ENCODE results near the gene EFCAB13. TPM values are rescaled to one million over a fixed set of nuclear protein-coding genes. Genes with fewer than 3 reads are reported as not detected.
"Not testable (repeated sequence)": the region's sequence is repeated elsewhere in the genome, so short reads cannot be mapped to it uniquely, and the experiment has no call there.

Gene EFCAB13
- total RNA-seq, 4 donors from 2014 or later: 3.3 to 17.2 (median 6.2) TPM

DNA sequence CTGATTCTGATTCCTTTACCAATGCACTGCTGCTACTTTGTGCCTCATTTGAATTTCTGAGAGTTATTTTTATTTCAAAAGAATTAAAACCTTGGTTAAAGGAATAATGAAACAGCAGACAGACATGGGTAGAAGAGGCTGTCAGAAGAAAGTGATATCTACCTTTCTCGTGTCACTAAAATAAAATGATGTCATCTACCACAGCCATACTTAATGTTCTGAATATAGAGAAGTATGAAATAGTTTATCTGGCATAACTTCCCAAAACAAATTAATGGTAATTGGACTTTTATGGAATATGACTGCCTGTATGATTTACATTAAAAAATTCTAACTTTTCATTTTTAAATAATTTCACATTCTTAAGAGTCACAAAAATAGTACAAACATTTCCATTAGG lies 52.5 kb downstream of the EFCAB13 start:
- DNase-seq (ENCODE audit: low spot score): no peak
- TF ChIP-seq, protein P1, sequence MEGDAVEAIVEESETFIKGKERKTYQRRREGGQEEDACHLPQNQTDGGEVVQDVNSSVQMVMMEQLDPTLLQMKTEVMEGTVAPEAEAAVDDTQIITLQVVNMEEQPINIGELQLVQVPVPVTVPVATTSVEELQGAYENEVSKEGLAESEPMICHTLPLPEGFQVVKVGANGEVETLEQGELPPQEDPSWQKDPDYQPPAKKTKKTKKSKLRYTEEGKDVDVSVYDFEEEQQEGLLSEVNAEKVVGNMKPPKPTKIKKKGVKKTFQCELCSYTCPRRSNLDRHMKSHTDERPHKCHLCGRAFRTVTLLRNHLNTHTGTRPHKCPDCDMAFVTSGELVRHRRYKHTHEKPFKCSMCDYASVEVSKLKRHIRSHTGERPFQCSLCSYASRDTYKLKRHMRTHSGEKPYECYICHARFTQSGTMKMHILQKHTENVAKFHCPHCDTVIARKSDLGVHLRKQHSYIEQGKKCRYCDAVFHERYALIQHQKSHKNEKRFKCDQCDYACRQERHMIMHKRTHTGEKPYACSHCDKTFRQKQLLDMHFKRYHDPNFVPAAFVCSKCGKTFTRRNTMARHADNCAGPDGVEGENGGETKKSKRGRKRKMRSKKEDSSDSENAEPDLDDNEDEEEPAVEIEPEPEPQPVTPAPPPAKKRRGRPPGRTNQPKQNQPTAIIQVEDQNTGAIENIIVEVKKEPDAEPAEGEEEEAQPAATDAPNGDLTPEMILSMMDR (IDR thresholded peaks at IDR 0.05): no peak
- no peak for ATAC-seq (ENCODE audit: low FRiP score)

DNA sequence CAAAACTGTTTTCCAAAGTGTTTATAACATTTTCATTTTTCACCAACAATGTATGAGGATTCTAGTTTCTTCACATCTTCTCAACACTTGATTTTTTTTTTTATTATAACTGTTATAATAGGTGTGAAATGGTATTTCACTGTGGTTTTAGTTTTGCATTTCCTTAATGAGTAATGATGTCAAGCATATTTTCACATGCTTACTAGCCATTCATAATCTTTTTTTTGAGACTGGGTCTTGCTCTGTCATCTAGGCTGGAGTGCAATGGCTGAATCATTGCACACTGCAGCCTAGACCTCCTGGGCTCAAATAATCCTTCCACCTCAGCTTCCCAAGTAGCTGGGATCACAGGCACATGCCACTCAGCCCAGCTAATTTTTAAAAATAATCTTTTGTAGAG lies 65.1 kb downstream of the EFCAB13 start:
- TF ChIP-seq, protein P1 (IDR thresholded peaks at IDR 0.05): no peak
- DNase-seq (ENCODE audit: low spot score): no peak
- ATAC-seq (ENCODE audit: low FRiP score): no peak

DNA sequence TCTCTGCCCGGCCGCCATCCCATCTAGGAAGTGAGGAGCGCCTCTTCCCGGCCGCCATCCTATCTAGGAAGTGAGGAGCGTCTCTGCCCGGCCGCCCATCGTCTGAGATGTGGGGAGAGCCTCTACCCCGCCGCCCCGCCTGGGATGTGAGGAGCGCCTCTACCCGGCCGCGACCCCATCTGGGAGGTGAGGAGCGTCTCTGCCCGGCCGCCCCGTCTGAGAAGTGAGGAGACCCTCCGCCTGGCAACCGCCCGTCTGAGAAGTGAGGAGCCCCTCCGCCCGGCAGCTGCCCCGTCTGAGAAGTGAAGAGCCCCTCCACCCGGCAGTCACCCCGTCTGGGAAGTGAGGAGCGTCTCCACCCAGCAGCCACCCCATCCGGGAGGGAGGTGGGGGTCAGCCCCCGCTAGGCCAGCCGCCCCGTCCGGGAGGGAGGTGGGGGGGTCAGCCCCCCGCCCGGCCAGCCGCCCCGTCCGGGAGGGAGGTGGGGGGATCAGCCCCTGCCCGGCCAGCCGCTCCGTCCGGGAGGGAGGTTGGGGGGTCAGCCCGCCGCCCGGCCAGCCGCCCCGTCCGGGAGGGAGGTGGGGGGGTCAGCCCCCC lies 73.9 kb downstream of the EFCAB13 start:
- DNase-seq (ENCODE audit: low spot score): not testable (repeated sequence)

DNA sequence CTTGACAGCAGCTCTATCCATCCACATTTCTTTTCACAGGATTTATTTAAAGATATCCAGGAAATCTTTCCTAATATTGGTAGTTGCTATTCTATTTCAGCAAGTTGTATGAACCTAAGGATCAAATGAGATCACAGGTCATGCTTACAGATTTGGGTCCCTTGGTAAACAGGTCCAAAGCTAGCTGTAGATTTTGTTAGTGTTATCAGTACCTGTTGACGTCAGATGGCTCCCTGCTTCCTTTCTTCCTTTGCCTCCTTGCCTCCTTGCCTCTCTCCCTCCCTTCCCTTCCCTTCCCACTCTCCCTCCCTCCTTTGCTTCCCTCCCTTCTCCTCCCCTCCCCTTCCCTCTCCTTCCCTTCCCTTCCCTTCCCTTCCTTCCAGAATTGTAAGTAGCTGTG lies 76.6 kb downstream of the EFCAB13 start:
- no peak for ATAC-seq (ENCODE audit: low FRiP score)
- DNase-seq (ENCODE audit: low spot score): no peak

More for the DNA sequence above, 73.9 kb downstream of the EFCAB13 start:
- not testable (repeated sequence) for ATAC-seq (ENCODE audit: low FRiP score)

DNA sequence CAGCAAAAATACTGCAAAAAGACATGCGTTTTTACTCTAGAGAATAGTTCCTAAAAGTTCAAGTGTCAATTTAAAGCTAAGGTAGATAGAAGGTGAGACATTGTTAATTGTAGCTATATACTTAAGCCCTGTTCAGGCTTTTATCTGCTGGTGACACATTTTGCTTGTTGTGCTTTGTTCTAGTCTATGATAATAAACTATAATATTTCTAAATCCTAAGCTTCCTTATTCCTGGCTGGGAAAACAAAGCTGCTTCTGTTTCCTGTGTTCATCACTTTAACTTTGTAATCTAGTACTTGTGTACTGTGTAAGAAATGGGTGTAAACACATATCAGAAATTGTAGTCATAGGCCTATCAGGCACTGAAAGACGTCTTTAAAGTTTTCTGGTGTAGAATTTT lies 77.3 kb downstream of the EFCAB13 start:
- no peak for ATAC-seq (ENCODE audit: low FRiP score)
- TF ChIP-seq, protein P1 (IDR thresholded peaks at IDR 0.05): no peak
- DNase-seq (ENCODE audit: low spot score): no peak

More for the DNA sequence above, 76.6 kb downstream of the EFCAB13 start:
- TF ChIP-seq, protein P1 (IDR thresholded peaks at IDR 0.05): no peak

DNA sequence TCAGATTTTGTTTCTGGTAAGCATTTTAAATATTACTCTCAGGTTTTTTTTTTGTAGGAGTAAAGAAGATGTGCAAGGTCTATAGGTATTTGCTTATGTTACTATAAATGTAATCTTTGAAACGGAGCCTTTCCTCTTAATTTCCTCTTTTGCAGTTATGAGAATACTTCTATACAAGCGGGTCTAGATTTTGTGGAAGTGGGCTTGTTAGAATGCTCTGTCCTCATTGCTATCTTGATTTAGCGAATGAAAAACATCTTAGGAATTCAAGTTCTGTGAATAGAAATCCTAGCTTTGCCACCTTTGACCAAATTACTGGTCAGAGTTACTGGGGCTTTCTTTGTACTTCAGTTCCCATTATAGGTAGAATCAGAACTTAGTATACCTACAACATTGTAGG lies 80.3 kb downstream of the EFCAB13 start:
- TF ChIP-seq, protein P1 (IDR thresholded peaks at IDR 0.05): no peak
- ATAC-seq (ENCODE audit: low FRiP score) (no peak), DNase-seq (ENCODE audit: low spot score) (no peak)

DNA sequence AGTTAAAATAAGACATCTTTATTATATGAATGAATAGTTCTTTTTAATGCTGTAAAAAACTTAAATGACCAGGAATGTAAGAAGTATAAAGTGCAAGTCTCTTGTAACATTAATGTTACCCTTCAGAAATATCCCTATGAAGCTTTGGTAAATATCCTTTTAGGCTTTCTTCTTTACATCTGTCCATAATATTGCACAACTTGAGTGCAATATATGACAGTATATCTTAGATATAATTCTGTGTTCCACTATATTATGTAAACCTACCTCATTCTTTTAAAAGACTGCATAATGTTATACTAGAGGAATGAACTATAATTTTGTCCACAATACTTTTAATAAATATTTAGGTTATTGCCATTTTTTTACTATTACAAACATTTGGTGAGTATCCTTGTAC lies 81.1 kb downstream of the EFCAB13 start:
- TF ChIP-seq, protein P1 (IDR thresholded peaks at IDR 0.05): no peak
- ATAC-seq (ENCODE audit: low FRiP score): no peak
- no peak for DNase-seq (ENCODE audit: low spot score)

Measured in omental fat pad (tissue), 4 donors.